Iris pigment epithelial cell (primary cell): ENCODE results near the gene PEX16.
A peak's percentile ranks its signal among the peaks of the same experiment; 100 is the strongest.

Experiments used
- DNase-seq: peaks from one replicate; pipeline ENCODE4 v3.0.0-alpha.2; 2011; ENCODE audit warnings: low read depth

PEX16 gene

DNA sequence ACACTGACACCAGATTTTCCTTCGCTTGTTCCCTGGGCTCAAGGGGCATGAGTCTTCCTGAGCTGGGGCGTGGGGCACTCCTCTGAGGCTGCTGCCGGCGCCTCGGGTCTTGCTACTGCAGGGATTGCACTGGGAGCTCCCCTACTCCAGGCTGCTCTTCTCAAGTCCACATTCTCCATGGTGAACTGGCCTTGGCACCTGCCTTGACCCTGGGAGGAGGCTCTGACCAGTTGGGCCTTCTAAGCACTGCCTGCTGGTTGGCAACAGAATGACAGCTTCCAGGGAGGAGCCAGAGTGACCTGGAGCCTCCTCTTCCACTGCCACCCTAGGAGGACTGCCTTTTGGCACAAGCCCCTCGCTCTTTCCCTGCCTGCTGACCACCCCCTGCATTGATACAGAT lies 20.1 kb downstream of the PEX16 start:
- DNase-seq, result no peak

DNA sequence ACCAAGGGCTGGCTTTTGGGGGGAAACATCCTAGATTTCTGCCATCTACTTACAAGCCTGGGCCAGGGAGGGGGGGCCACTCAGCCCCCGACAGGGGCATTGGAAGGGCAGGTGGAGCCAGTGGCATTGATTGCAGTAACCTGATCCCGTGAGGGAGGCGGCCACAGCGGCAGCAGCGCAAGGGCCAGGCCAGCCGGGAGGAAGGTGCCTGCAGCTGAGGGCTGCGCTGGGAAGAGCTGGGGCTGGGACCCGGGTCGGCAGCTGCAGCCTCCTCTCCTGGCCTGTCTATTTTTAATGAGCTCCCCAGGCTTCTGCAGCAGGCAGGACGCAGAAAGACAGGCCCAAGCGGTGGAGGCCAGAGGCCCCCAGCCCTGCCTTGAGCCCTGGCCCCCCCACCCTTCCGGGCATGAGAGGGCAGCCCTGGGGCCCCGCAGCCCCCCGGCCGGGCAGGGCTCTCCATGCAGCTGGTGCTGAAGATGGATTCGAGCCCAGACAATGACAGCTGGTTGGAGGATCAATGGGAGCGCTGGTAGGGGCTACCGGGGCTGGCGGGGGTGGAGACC lies 21.2 kb downstream of the PEX16 start:
- DNase-seq, result peak; percentile 12

DNA sequence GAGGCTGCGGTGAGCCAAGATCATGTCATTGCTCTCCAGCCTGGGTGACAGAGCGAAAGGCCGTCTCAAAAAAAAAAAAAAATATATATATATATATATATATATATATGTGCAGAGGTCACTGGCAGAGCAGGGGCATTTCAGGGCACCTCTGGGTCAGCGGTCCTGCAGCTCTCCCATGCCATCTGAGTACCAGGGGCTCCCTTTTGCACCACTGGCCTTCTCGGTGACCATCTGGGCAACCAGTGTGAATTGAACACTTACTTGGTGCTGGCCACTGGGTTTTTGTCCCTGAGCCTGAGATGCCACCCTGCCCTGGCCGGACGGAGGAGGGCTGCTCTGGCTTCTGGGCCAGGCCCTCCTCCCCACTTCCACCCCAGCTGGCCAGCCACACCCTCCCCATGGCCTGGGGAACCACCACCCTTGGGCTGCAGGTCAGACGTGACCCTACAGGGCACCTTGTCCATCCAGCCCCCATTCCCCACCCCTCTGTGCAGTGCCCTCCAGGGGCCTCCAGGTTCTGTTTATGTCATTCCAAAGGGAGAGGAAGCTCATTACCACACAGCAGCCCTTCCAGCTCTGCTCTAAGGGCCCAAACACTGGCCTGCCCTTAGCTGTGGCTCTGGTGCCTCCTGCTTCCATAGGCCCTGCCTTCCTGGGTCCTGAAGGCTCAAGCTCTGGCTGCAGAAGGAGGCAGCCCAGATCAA lies 22.0 kb downstream of the PEX16 start:
- DNase-seq, result no peak

DNA sequence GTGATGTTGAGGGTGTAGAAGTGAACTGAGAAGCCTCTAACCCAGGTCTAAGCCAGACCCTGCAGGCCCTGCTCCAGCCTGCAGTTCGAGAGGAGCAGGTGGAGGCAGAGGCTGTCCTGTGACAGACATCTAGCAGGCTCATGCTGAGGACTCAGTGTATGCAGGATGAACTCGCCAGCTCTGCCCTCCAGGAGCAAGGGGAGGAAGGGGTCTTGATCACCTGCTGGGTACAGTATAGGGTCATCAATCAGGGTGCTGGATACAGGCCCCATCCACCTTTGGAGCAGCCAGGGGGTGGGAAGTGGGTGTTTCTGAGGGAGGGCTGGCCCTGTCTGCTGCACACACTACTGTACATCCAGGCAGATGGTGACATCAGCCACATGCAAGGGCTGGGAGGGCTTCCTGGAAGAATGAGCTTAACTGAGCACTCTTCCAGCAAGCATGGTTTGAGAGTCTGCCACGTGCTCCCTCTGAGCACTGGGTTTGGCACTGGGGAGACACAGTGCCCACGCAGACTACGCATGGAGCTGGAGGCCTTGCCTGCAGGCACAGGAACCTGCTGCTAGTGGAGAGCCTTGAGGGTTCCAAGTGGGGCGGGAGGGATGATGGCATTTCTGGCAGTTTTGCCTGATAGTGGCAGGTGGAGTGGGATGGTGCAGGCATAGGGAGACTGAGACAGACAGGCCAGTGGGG lies 23.0 kb downstream of the PEX16 start:
- DNase-seq, result no peak

DNA sequence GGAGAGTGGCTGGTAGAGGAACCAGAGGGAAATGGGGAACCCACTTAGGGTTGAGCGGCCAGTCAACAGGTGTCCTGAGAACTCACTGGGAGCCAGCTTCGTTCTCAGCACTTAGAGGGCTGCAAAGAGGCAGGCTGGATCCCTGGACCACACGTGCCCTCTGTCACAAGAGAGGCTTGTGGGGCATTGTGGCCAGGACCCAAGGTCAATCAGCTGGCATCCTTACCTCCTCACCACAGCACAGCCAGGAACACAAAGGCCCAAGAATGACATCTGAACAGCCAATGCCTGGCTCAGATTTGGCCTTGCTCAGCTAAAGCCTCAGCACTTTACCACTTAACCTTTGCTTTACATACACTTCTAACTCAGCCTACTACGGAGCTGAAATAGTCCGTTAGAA lies 24.8 kb downstream of the PEX16 start:
- no peak for DNase-seq

DNA sequence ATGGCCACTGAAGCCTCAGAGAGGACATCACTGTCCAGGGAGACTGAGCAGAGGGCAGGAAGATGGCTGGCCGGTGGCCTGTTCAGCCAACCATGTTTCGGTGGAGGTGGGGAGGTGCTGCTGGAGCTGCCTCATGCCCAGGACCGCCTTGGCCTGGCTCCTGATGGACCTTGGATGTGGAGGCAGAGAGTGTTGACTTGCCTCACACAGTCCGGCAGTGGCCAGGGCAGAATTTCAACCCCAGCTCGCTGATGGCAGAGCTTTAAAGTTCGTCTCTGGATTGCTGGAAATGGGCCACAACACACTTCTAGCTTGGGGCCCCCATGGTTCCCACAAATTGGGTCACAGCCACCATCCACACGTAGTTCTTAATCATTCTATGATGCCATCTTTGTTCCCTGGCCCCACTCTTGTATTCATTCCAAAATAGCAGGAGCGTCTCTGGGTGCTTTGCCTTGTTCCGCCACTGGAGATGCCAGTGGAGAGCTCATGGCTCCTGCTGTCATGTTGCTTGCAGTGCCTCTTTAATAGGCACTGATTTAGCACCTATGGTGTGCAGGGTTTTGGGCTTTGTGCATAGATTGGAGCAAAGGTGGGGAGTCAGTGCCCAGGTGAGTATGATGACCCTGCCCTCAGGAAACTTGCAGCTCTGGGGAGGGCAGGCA lies 26.7 kb downstream of the PEX16 start:
- DNase-seq, result no peak

DNA sequence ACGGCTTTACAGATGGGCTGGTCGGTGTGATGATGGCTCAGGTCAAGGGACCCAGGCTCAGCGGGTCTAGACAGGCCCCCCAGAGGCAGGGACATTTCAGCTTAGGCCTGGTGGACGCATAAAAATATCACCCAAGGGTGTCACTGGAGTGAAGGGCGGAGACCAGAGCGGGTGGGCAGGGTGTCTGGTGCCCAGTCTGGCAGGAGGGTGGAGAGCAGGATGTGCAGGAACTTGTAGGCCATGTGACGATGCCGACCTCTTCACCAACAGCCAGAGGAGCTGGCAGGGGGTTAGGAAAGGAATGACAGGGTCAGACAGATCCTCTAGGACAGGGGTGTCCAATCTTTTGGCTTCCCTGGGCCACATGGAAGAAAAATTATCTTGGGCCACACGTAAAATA lies 27.7 kb downstream of the PEX16 start:
- no peak for DNase-seq

DNA sequence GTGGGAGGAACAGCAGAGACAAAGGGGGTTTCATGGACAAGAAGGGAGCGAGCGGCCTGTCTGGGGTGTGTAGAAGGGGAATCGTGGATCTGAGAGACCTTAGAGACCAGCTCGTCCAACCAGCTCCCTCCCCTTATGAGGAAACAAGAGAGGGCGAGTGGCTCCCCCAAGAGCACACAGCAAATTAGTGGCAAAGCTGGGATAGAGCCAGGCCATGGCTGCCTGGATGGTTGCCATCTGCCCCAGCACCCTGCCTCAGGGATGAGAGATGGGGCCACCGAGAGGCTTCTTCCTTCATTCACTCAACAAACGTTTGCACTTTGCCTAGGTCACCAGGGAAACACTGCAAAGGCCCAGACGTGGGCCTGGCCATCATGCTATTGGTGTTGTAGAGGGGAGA lies 28.1 kb downstream of the PEX16 start:
- DNase-seq, result no peak

DNA sequence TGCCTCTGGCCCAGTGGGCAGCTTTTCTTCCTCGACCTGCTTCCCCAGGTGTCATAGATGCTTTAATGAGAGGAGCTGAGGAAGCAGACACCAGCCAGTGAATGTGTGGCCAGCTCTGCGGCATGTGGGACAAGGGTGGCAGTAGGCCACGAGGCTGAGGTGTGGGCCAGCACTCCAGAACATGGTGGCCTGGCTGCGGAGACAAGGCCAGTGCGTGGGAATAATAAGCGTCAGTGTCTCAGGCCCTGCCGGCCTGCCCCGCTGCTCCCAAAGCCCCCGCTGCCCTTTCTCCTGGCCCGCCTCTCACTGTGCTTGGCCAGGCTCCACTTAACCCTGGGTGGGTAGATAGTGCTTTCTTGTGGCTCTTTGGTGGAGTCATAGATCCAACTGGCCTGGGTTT lies 30.1 kb downstream of the PEX16 start:
- no peak for DNase-seq

DNA sequence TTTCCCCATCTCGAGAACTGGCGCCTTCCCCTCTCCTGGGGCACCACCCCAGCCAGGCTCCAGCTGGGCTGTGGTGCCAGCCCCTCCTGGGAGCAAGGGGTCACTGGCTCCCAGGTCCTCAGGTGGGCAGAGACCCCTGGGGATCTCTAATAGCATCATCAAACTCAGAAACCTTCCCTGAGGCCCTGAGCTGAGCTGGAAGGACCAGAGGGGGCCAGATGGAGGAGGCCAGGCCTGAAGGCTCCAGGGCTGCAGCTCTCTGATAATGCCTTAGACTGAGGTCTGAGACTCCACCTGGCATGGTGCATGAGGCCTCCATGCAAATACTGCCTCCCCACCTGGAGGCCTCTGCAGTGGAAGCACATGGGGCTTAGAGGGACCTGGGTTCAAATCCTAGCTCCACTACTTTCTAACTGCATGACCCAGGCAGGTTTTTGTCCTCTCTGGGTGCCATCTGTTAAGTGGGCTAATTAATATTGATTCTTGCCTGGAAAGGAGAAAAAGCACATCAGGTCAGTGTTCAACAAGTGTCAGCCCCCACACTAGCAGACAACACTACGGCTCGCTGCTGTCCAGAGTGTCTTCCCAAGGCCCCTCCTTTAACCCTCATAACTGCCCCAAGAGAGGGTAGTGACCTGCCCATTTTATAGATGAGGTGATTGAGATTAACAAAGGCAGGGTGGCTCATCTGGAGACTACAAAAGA lies 30.7 kb downstream of the PEX16 start:
- DNase-seq, result no peak

DNA sequence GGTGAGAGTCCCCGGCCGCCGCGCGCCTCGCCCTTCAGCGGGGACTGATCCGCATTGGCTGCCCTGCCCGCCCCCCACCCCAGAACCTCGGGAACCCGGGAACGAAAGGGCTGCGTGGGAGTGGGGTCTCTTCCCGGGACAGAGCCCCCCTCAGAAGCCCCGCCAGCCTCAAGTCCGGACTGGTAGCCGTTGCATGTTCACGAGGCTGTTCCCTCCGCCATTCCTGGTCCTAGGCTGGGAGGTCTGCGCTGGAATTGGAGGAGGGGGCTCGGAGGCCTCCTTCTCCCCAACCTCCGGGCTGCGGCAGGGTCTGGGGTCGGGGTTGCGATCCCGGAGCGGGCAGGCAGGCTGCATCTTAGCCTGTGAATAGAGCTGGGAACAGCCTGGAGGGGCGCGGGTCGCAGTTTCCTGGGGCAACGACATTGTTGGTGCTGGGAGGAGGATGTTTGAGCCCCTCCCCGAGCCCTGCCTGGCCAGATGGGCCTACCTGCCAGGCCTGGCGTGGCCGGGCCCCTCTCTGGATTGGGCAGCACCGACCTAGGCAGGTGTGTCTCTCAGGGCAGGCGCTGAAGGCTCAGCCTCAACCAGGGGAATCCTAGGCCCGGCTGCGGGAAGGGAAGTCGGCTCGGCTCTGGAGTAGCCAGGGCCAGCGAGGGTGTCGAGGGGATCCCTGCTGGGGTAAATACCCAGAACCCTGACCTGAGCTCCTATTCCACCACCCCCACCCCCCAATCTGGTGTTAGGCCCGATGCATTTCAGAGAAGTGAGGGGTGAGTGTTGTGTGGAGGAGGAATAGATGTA lies 31.6 kb downstream of the PEX16 start:
- DNase-seq, result no peak

DNA sequence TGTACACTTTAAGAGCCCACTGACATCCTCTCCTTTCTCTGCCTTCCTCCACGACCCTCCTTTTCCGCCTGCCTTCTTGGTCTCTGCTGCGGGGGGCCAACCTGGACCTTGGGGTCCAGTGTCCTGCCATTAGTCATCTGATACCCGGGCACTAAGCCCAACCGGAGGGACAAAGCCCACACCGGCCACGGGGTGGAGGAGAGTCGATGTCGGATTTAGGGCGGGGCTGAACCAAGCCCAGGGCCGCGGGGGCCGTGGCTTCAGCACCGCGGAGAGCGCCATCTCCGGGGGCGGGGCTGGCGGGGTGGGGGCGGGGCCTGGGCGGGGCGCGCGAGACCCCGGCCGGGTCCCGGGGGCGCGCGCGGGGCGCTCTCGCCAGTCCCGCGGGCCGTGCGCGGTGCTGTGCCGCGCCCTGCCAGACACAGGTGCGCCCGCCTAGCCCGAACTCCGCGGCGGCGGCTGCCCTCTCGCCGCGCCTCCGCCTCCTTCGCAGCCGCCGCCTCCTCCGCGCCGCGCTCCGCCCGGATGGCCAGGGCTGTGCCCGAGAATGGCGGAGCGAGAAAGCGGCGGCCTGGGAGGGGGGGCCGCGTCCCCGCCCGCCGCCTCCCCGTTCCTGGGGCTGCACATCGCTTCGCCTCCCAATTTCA lies 32.3 kb downstream of the PEX16 start, which contains the start of gene MAPK8IP1:
TSS of gene MAPK8IP1 (plus strand) at position 378 of the 647 bp plus-strand sequence. CDS start at position 548, 170 bp downstream.
- DNase-seq, result peak; percentile 18

DNA sequence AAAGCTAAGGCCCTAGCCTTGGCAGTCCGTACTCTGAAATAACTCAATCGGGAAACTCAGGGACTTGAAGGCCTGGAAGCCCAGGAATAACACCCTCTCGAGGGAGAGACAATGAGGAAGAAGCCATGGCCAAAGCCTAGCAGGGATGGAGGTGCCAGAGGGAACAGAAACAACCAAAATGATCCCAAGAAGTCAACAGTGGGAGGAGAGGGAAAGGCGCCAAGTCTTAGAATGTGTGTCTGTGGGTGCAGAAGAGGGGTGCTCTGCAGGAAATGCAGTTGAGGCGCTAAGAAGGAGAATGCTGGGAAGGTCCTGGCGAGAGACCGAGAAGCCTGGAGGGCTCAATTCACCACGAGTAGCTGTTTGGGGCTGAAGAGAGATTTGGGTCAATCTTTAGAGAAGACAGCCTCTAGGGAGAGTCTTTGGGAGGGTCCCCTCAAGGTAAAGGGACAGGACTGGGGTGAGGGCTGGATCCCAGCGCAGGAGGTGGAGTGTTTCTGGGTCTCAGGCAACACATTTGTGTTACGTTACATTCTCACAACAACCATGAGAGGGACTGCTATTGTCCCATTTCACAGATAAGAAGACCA lies 33.0 kb downstream of the PEX16 start:
- no peak for DNase-seq

DNA sequence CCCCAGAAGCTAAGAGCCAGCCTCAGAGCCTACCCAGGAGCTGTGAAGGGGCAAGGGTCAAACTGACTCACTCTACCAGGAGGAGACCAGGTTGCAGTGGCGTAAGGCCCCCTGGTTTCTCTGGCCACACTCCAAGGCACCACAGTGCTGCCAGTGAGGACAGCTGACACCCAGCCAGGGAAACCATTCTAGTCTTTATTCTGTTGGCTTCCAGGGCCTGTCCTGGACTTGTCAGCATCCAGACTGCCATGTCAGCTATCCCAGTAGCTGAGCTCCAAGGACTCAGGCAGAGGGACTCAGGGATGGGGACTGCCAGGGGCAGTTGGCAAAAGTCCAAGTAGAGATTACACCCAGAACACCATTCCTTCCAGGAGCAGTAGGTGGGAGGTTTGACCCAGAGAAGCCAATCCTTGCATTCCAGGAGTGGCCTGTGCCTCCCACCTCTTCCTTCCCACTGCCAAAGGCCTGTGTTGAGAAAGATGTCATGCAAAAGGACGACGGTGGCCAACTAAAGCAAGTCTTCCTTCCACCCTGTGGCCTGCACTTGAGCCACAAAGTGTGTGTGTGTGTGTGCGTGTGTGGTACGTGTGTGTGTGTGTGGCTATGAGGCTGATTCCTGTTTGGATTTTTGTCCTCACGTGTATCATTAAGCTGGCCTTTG lies 35.8 kb downstream of the PEX16 start:
- DNase-seq, result no peak

DNA sequence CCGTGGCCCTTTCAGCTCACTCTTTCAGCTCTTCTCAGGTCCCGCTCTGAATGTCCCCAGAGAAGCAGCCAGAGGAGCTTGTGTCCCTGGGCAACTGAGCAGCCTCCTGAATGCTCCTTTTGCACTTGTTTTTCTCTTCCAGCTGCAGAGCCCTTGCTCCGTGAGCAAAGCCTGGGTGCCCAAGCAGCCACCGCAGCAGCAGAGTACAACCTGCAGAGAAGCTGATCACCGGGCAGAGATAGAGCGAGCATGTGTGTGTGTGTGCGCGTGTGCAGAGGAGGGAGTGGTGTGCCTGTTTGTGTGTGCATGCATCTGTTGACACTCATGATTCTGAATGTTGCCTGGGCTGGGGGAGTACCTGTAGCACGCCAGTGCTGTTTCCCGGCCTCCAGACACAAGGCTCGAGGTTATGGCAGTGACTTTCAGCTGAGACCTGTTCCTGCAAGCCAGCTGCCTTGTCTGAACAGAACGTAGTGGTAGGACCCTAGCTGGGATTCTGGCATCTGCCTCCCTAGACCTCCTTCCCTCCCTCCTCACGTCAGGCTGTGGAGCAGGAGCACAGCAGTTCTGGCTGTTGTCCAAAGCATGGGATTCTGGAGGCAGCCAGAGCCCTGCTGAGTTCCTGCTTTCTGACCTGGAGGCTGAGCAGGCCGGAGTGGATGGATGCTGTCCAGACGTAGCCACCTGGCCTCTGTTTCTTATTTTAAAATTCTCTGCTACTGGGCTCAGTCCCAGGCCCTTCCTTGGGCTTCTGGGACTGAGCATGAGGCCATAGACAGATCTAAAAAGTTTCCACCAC lies 36.7 kb downstream of the PEX16 start:
- no peak for DNase-seq

DNA sequence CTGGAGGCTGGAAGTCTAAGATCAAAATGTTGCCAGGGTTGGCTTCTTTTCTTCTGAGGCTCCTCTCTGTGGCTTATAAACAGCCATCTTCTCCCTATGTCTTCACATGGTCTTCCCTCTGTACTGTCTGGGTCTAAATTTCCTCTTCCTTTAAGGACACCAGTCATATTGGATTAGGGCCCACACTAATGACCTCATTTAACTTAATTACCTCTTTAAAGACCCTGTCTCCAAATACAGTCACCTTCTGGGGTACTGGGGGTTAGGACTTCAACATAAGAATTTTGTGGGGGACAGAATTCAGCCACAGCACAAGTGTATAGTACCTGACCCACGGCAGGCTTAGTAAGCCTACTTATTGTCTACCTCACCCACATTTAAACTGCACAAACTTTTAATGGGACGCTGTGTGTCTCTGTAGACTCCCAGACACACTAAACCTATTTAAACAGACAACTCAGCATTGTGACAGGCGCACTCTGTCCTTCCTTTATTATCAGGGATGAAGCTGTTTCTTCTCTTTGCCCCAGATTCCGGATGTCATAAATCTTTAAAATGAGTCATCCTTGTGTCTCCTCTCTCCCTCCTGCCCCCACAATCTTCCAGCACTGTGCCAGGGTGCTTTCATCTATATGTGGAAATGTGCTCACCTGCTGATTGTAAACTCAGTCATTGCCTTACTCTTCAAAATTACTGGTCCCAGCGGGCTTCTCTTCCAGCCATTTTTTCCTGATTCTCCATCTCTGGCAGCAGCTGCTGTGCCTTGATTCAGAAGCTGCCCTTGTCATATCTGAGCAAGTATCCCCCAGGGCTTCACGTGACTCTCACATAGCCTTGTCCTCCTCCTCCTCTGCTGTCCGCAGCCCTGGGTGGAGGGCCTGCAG lies 37.6 kb downstream of the PEX16 start:
- DNase-seq, result peak; percentile 27

DNA sequence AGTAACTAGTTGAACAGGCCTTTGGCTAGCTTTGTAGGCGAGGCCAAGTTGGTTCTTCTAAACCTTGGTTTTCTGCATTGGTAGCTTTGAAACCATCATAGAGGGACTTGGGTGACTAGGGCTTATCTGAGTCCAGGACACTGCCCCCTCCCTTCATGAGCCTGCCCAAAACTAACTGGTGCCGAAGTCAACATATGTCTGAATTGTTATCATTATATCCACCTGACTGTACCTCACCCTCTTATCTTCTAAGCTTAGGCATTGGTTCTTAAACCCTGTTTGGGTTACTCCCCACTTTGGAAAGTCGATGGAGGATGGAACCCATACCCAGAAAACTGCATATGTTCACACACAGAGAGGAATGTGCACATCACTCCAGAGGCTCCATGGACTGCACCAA lies 39.8 kb downstream of the PEX16 start:
- DNase-seq, result no peak

DNA sequence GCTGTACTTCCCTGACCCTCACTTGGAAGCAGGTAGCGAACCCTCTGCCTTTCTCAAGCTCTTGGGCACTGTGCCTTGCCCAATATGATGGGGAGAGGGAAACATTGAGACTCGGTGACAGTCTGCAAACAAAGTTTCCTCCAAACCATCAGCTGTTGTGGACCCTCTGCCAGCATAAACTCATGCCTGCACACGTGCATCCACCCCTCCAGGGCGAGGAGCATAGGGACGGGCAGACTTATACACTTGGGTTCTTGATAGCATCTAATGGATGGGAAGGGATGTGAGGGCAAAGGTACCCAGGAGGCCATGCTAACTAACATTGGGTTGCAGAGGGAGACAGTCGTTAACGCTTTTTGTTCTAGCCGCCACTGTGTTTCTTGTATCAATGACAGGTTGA lies 40.5 kb downstream of the PEX16 start:
- DNase-seq, result no peak
